HK-2 (cell line): Measurements from ENCODE around the gene PICALM.
"Not testable (repeated sequence)": the region's sequence is repeated elsewhere in the genome, so short reads cannot be mapped to it uniquely, and the experiment has no call there.

Experiments used
- DNase-seq: peaks from one replicate; pipeline ENCODE4 v3.0.0-alpha.2; 2018; ENCODE audit not compliant: unreplicated experiment

Gene PICALM

DNA sequence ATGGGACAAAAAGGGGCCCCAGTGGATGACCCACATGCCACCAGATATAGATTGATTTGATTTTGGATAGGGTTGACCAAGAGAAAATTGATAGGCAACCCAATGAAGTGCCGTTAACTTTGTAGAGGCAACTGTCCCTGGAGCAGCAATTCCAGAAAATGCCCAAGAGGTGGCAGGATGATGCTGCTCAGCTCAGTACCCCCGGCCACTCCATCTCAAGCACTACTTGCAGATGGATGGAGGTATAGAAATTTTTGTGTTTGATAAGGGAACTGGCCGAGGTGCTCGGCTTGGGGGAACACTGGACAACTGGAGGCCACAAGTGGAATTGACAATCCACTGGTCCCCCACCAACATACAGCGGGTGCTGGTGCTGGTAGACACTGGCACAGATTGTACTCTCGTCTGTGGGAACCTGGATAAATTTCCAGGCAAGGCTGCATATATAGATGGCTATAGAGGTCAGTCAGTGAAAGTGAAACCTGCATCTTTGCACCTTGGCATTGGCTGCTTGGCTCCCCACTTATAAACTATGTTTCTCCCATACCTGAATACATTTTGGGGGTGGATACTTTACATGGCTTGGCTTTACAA, 127.4 kb downstream of the PICALM start:
- DNase-seq = peak; percentile 28

DNA sequence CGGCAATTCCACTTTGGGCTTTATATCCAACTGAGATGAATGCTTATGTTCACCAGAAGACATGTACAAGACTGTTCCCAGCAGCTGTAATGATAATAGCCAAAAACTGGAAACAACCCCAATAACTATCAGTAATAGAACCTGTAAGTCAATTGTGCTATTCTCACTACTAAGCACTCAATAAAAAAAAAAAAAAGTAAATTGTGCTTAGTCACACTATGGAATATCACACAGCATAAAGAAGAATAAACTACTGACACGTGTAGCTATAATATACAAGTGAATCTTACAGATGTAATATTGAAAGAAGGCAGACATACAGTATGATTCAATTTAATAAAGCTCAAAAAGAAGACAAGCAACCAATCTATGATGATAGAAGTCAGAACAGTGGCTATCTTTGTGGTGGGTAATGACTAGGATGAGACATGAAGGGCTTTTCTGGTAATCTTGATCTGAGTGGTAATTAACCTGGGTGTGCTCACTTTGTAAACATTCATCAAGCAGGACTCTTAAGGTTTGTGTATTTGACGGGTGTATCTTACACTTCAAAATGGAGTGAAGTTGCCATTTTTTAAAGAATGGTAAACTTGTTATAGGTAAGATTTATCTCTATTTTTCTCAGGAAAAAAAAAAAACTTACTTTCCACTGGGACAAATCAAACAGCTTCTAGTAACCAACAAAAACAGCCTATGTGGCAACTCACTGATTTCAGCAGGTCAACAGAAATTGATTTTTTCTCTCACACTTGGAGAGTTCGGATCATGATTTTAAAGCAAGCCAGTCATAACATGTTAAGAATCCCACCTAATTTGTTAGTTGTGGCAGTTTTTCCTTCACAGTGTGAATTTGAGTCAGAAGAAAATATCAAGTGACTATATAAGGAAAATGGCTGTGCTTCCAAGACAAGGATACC, 129.5 kb downstream of the PICALM start:
- DNase-seq = no peak

DNA sequence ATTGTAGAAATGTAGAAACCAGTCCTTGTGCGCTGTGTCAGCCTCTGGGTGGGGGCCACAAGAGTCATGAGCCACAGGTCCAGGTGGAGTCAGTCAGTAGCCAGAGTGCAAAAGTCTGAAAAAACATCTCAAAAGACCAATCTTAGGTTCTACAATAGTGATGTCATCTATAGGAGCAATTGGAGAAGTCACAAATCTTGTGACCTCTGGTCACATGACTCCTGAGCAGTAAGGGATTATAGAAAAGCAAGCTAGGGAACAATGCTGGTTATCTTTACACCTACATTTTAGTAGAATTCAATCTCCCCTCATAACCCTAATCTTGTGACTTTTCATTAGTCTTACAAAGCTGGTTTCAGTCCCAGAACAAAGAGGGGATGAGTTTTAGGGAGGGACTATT, 131.0 kb downstream of the PICALM start:
- DNase-seq = no peak

DNA sequence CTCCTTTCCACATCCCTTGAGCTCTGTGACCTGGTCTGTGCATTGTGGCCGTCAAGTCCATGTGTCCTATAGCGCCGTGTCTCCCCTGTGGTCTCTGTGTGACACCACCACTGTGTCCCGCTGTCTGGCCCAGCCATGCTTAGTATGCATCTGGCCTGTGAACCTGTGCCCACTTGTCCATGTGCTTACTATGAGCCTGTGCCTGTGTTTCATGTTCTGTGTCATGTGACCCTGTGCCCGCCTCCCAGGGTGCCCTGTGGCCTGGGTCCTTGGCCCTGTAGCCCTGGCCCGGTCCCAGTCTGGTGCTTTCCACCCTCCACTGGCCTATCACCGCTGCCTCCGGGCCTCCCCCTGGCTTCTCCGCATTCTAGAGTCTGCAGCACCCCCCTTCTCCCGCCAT, 133.1 kb downstream of the PICALM start:
- DNase-seq = no peak

DNA sequence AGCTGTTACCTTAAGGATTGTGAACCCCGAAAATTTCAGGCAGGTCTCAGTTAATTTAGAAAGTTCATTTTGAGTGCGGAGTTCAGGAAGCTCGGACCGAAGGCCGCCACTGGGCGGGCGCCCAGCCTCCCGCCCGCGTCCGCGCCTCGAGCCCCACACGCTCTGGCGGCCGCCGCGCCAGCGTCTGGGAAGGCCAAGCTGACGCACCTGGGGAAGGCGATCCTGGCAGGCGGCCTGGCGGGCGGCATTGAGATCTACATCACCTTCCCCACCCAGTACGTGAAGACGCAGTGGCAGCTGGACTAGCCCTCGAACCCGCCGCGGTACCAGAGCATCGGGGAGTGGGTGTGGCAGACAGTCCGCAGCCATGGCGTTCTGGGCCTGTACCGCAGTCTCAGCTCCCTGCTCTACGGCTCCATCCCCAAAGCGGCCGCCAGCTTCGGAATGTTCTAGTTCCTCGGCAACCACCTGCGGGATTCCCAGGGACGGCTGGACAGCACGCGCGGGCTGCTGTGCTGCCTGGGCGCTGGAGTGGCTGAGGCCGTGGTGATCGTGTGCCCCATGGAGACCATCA, 134.2 kb downstream of the PICALM start:
- no peak for DNase-seq

DNA sequence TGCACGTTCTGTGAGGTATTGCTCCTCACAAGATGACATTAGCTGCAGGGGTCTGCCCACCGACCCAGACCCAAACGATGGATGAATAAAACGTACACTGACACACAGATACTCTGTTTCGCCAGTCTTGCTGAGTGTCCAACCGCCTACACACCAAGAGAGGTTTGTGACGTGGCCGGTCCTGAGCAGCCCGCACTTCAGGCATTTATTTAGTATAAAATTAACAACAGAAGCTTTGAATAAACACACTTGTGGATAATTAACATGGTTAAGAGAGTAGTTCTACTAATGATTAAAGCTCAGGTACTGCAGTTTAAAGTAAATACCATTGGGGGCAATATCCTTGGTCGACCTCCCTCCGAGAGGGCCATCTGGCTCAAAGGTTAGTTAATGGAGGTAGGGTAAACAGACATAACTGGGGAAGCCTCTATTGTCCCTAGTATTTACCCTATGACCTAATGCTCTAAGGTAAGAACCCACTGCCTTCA, 138.0 kb downstream of the PICALM start:
- no peak for DNase-seq

DNA sequence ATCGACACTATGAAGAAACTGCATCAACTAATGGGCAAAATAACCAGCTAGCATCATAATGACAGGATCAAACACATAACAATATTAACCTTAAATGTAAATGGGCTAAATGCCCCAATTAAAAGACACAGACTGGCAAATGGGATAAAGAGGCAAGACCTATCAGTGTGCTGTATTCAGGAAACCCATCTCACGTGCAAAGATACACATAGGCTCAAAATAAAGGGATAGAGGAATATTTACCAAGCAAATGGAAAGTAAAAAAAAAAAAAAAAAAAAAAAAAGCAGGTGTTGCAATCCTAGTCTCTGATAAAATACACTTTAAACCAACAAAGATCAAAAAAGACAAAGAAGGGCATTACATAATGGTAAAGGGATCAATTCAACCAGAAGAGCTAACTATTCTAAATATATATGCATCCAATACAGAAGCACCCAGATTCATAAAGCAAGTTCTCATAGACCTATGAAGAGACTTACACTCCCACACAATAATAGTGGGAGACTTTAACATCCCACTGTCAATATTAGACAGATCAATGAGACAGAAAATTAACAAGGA, 142.2 kb downstream of the PICALM start:
- not testable (repeated sequence) for DNase-seq

DNA sequence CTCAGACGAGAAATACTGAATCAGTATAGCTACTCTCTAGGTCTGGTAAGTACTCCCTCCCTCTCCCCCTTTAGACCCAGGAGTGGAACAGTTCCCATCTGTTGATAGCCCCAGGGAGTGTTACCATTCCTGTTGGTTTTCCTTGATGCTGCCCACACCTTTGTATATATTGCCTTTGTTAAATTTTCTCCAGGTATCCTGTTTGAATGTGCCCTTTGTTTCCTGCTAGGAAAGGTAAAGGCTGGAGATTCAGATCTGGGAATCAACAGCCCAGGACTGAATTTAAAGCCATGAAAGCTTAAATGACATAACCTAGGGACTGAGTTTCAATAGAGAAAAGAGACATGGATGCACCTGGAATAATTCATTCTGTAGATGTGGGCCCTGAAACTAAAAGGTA, 145.4 kb downstream of the PICALM start:
- no peak for DNase-seq

DNA sequence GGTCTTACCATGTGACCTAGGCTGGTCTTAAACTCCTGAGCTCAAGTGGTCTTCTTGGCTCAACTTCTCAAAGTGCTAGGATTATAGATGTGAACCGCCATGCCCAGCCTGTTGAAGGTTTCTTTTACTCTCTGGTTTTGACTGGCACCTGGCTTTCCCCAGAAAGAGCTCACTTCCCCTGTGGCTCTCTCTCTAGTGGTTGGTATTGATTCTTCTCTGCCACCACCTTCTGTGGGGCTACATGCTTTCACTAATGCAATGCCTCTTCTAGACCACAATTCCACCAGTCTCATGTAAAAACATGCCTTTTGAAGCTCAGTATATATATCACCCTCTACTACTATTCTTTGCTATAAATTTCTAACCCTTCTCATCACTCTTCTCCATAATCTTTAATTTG, 146.5 kb downstream of the PICALM start:
- no peak for DNase-seq

DNA sequence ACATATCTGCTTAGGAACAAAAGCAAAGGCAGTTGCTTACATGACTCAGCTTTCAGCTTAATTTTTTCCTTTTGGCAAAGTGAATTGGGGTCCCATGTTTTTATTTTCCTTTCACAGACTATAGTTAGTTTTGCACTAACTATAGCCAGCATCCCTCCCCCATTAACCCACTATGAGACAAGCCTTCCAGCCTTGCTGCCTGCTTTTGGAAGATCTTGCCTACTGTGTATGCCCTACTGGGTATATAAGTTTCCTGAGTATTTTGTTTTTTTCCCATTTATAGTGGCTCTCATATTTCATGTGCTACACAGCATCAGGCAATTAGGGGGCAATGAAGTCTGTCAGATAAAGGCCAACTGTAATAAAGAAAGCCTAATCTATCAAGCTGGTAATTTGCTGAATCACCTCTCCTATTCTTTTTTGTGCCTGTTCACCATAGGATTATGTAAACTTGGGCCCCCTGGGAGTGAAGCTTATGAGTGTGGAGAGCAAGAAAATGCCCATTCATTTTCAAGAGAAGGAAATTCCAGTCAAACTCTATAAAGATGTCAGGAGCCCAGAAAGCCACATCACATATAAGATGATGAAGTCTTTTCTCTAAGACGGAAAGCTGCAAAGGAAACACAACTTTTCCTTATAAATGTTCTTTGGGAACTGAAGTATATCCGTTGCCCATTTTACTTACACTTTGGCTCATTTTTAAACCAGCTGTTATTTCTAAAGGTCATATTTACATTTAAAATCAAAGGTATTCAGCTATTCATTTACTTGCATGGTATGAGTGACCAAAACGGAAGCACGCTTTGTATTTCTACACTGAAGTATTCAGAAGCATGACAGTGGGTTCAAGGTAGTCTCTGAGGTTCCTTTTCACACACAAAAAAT, 149.7 kb downstream of the PICALM start:
- DNase-seq = no peak

DNA sequence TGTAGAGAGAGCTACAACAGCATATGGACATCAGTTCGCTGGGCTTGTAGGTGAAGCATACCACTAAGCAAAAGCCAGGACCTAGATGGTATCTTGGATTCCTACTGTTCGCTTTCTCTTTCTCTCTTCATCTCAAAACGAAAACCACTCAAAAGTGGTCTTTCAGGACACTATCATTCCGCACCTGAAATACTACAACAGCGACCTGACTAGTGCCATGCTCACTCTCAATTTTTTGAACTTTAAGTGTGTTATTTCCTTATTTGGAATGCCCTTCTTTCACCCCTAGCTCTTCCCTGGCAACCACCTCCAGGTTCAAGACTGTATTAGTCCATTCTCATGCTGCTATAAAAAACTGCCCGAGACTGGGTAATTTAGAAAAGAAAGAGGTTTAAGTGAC, 154.5 kb downstream of the PICALM start:
- DNase-seq = no peak

DNA sequence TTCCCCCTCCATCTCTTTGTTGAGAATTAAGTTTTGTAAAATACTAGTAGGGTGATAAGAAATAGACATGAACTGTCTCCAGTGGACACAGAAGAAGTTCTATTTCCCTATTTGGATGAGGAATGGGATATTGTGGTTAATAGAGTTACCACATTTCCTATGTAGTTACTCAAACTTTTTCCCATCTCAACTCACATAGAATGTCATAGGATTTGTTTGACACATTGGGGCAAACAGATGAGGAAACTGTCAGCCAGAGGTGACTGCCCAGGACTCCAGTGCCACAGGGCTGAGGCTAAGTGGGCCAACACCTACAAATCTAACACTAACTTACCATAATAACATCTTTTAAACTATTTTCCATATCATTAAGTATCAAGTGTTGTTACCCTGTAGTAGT, 155.4 kb downstream of the PICALM start:
- DNase-seq = no peak

DNA sequence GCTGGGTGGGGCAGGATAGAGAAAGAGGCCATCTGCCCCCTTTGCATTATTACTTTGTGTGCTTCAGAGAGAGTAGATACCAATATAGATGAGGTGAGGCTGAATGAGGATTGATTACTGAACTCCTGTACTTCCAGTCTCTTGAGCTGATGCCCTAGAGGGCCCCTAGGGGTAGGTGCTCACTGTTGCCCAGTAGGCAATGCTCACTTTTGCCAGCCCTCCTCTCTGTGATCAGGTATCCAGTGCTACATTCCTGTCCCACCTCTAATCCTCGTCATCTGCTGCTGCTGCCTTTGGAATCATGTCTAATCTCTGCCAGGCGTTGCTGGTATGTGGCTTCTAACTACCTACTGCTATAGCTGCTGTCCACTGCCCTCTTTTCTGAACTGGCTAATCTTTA, 156.5 kb downstream of the PICALM start:
- DNase-seq = no peak
